Measurements from ENCODE around the gene KLF6. TPM values are rescaled to one million over a fixed set of nuclear protein-coding genes. Genes with fewer than 3 reads are reported as not detected.

KLF6 gene
- total RNA-seq, 1 experiment from 2014 or later: 94.5 TPM

DNA sequence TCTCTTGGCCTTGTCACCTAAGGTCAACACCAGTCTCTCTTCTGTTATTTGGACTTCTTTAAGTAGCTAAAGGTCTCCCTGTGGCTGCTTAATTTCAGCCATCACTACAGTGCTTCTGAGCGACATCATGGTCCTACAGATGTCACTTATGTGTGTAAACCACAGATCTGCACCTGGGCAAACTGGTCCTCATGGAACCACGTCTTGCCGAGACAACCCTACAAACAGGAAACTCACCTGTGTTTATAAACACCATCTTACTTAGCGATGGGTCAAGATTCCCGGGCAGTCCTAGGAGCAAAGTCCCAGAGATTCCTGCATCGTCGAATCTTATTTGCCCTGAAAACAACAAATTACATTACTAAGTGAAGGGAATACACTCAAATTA lies 27.8 kb downstream of the KLF6 start:
- no peak for TF ChIP-seq EZH2 (IDR thresholded peaks at IDR 0.05; ENCODE audit: low read length, unreplicated experiment)
- TF ChIP-seq CTCF (conservative IDR thresholded peaks at IDR 0.05; ENCODE audit: low read depth, low read length): no peak
- no peak for TF ChIP-seq EZH2phosphoT487 (IDR thresholded peaks at IDR 0.05; ENCODE audit: borderline replicate concordance, low read length)
- H3K27me3 ChIP-seq (ENCODE audit: low read length): no peaks in the 10 kb centered on the region
- H3K9ac ChIP-seq (ENCODE audit: low read length): peak overlapping the region; percentile 56; the same call in 1 of the 2 replicates
- no peaks in the 10 kb centered on the region for H3K36me3 ChIP-seq (ENCODE audit: low read depth, low read length)
- H4K20me1 ChIP-seq (ENCODE audit: low read length): no peaks in the 10 kb centered on the region
- no peaks in the 10 kb centered on the region for H3K9me2 ChIP-seq (replicated peaks; ENCODE audit: low read length)
- CTCF ChIA-PET: no interaction called here
- H3K4me3 ChIP-seq (ENCODE audit: low read length): no peak overlapping the region
- H3K79me2 ChIP-seq (ENCODE audit: low read length): no peaks in the 10 kb centered on the region
- POLR2A ChIA-PET (ENCODE audit: unreplicated experiment): no interaction called here
- H2AFZ ChIP-seq (ENCODE audit: low read length): no peak overlapping the region
- no peak for DNase-seq
- BruUV-seq (replicated peaks): no TSS peak
- no peaks in the 10 kb centered on the region for H3K9me3 ChIP-seq (ENCODE audit: low read length)
- peaks cover 60% of the 10 kb centered on the region for H3K4me1 ChIP-seq (ENCODE audit: insufficient read depth, low read length)
- intact Hi-C loops (cut with micrococcal nuclease): no loop called here
- no peak for ATAC-seq
- no peaks in the 10 kb centered on the region for H3F3A ChIP-seq (ENCODE audit: low read length, unreplicated experiment)
- no peak overlapping the region for H3K4me2 ChIP-seq (ENCODE audit: low read length)
- peak overlapping the region; percentile 98 for H3K27ac ChIP-seq (ENCODE audit: low read length)

DNA sequence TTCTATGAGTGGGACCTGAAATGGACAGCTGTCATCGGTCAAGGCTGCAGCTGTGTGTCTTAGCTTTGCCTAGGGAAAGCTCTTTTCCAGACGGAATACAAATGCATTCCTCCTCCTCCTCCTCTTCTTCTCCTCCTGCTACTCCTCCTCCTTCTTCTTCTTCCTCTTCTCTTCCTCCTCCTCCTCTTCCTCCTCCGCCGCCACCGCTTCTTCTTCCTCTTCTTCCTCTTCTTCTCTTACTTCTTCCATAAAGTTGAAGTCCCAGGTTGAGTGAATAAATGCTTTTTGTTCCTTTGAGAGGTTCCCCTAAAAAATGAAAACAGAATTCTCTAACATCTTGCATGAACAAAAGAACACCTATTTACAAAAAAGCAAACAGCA lies 28.7 kb downstream of the KLF6 start:
- Histone ChIP-seq H3K9ac (ENCODE audit: low read length) (no peak overlapping the region), H3K9me3 (ENCODE audit: low read length) (no peaks in the 10 kb centered on the region), H3K27me3 (ENCODE audit: low read length) (no peaks in the 10 kb centered on the region), H3F3A (ENCODE audit: low read length, unreplicated experiment) (no peaks in the 10 kb centered on the region), H3K79me2 (ENCODE audit: low read length) (no peaks in the 10 kb centered on the region), H3K27ac (ENCODE audit: low read length) (peak overlapping the region; percentile 98), H2AFZ (ENCODE audit: low read length) (no peak overlapping the region), H3K9me2 (replicated peaks; ENCODE audit: low read length) (no peaks in the 10 kb centered on the region), H3K36me3 (ENCODE audit: low read depth, low read length) (no peaks in the 10 kb centered on the region), H3K4me3 (ENCODE audit: low read length) (no peak overlapping the region), H3K4me2 (ENCODE audit: low read length) (no peak overlapping the region), H4K20me1 (ENCODE audit: low read length) (no peaks in the 10 kb centered on the region), H3K4me1 (ENCODE audit: insufficient read depth, low read length) (peaks cover 51% of the 10 kb centered on the region)
- CTCF ChIA-PET: no interaction called here
- intact Hi-C loops (cut with micrococcal nuclease): no loop called here
- BruUV-seq (replicated peaks): no TSS peak
- POLR2A ChIA-PET (ENCODE audit: unreplicated experiment): no interaction called here
- TF ChIP-seq EZH2 (IDR thresholded peaks at IDR 0.05; ENCODE audit: low read length, unreplicated experiment): no peak
- no peak for TF ChIP-seq EZH2phosphoT487 (IDR thresholded peaks at IDR 0.05; ENCODE audit: borderline replicate concordance, low read length)
- no peak for TF ChIP-seq CTCF (conservative IDR thresholded peaks at IDR 0.05; ENCODE audit: low read depth, low read length)
- ATAC-seq (no peak), DNase-seq (no peak)

DNA sequence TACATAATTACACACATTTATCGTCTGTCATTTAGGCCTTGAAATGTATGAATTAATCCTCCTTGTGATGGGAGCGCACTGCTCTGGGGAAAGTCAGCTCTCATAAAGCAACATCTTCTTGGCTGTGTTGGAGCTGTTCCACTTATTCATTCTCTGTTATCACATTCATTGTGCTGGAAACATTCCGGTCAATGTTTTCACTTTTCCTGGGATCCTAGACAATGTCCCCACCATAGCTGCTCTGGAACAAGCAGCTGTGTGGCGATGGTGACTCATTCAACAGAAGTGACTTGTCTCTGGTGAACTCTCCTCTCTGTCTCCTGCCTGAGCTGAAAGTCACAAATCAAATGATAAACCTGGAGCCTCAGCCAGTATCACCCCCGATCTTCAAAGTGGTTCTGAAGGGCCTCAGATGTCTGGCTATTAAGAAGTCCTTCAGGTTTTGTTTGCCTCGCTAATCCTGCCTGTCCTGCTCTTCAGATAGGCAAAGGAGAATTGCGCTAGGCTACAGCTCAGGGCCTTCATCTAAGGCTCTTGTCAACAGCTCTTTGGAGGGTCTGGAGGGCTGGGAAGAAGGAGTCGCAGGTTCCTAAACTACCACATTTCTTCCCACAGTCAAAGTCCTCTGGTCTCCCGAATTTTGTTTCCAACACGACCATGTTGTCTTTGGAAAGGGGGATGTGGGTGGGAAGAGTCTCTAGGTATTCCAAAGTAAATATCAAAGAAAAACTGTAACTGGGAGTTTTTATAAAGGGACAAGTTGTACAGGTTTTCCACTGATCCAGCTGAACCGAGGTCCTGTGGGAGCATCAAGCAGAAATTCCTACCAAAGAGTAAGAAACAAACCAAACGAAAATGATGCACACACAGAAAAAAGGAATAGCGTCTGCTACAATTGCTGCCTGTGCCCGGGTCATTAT lies 29.3 kb downstream of the KLF6 start:
- Histone ChIP-seq H3K4me2 (ENCODE audit: low read length) (peak overlapping the region; percentile 32), H3K27me3 (ENCODE audit: low read length) (no peaks in the 10 kb centered on the region), H3K4me3 (ENCODE audit: low read length) (no peak overlapping the region; the same call in 1 of the 2 replicates), H3K9me3 (ENCODE audit: low read length) (no peaks in the 10 kb centered on the region), H3K79me2 (ENCODE audit: low read length) (no peaks in the 10 kb centered on the region), H2AFZ (ENCODE audit: low read length) (no peak overlapping the region), H4K20me1 (ENCODE audit: low read length) (no peaks in the 10 kb centered on the region), H3K9me2 (replicated peaks; ENCODE audit: low read length) (no peaks in the 10 kb centered on the region), H3K27ac (ENCODE audit: low read length) (peak overlapping the region; percentile 98), H3F3A (ENCODE audit: low read length, unreplicated experiment) (no peaks in the 10 kb centered on the region), H3K9ac (ENCODE audit: low read length) (peak overlapping the region; percentile 67), H3K36me3 (ENCODE audit: low read depth, low read length) (no peaks in the 10 kb centered on the region), H3K4me1 (ENCODE audit: insufficient read depth, low read length) (peaks cover 45% of the 10 kb centered on the region)
- DNase-seq (peak; percentile 32), ATAC-seq (peak; percentile 42)
- TF ChIP-seq EZH2phosphoT487 (IDR thresholded peaks at IDR 0.05; ENCODE audit: borderline replicate concordance, low read length) (no peak), CTCF (conservative IDR thresholded peaks at IDR 0.05; ENCODE audit: low read depth, low read length) (no peak), EZH2 (IDR thresholded peaks at IDR 0.05; ENCODE audit: low read length, unreplicated experiment) (no peak)
- TSS peak; percentile 90 for BruUV-seq (replicated peaks)
- intact Hi-C loops (cut with micrococcal nuclease): no loop called here
- ChIA-PET CTCF (no interaction called here), POLR2A (ENCODE audit: unreplicated experiment) (interaction anchor here (0.6 to 2.3 kb wide), 2 partner anchors 15 to 18 kb away, joined by 4 to 20 read pairs; no protein-coding TSS in a partner anchor)

Measured in PC-3 (cell line).